Stimulated activated CD4-positive, alpha-beta T cell treated with anti-CD3 and anti-CD28 coated beads, Interleukin-15, amount 100 ng/mL, for 24 hours (primary cell): Measurements from ENCODE around the gene SSTR3.
A peak's percentile ranks its signal among the peaks of the same experiment; 100 is the strongest.

ENCODE experiments used
- DNase-seq: peaks from one replicate; pipeline ENCODE4 v3.0.0-alpha.2; 2020

SSTR3 gene

GRCh38 chr22:37163575-37164504 lies 48.4 kb downstream of the SSTR3 start:
- peak; percentile 88 for DNase-seq

DNA sequence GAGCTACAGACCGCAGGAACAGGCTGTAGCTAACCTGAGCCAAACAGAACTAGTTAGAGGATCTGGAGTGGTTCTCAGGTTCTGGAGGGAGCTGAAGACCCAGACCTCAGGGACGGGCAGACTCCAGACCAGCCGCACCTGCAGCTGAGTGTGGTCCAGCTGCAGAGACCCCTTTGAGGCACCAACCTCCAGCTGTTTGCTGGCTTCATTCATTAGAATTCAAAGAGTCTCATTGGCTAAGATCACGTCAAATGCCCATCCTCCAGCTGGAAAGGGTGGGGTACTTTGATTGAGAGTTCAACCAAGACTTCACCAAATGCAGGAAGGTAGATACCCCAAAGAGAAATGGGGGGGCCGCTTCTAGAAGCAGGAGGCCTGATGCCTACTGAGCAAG lies 49.2 kb downstream of the SSTR3 start:
- no peak for DNase-seq

DNA sequence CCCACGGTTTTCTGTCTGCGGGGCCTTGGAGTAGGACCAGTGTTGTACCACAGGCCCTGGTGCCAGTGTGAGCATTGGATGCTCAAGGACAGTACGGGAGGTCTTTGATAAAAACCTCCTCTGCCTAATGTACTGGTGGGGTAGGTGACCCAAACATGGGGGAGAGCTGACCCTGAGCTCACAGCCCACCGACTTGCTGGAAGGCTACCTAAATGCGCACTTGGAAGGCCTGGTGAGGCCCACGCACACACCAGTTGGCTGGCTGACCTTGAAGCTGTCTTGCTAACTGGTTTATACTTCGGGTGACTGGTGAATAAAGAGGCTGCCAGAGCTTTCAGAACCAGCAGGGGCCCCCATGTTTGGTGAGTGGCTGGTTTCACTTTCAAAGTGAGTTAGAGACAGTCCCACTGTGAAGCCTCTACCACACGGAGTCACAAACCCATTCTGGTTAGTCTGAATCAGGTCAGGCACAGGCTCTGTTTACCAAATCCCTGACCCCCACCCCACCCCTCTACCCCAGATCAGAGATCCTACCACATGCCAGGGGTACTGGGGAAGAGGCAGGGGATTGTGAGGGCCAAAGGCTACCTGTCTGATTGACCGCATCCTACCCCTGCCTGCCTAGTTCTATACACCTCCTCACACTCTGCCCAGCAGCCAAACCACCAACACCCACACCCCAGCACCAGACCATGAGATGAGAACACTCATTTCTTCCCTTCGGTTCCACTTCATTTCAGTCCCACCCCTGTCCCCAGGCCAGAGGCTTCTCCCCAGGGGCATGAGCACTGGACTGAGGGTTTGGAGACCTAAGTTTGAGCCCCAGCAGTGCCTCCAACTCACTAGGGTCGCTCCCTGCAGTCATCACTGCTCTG lies 49.8 kb downstream of the SSTR3 start:
- DNase-seq: peak; percentile 86

DNA sequence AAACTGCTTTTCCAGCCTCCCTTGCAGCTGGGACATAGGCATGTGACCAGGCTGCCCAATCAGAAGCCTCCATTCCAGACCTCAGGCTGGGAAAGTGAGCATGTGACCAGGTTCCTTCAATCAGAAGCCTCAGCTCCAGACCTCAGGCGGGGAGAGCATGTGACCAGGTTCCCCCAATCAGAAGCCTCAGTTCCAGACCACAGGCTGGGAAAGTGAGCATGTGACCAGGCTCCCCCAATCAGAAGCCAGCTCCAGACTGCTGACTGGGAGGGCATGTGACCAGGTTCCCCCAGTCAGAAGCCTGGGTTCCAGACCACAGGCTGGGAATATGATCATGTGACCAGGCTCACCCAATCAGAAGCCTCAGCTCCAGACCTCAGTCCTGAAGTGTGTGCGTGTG lies 50.8 kb downstream of the SSTR3 start:
- DNase-seq: peak; percentile 47

GRCh38 chr22:37160027-37160426 lies 52.2 kb downstream of the SSTR3 start:
- DNase-seq: no peak

DNA sequence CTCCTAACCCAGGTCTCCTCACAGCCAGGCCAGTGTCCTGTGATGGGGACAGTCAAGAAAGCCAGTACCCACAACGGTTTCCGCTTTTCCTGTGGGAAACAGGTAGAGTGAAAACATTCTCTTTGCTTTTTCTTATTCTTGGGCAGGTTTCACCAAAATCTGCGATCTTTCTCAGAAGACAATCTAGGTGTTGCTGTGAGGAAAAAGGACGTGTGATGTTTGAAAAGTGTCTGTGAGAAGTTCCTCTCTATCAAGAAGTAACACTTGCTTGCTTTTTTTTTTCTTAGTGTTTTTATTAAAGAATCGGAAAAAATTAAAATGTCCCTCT lies 53.4 kb downstream of the SSTR3 start:
- no peak for DNase-seq

DNA sequence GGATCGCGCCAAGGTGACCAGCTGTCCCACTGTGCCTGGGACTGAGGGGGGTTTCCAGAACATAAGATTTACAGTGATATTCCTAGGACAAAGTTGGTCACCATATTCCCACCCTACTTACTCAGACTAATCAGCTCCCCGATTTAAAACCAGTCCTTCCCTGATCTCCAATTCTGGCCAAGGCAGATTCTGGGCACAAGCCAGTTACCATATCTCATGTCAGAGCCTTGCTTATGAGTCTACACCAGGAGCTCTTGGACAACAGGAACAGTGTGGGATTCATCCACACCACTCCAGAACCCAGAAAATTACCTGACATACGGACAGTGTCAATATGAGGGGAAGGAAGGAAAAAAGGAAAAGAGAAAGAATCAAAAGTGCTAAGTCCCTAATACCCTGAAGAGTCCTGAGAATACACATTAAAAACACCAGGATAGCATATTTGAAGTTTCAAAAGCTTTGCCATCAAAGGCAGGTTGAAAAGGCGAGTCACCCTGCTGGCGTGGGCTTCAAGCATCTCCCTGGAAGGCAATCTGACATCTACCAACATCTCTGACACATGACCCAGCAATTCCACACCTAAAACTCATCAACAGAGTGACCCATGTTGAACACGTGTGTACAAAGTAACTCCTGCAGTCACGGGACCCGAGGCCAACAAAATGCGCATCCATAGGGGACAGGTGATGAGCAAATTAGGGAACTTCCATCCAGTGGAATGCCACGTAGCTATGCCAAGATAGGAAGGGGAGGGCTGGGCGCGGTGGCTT lies 54.6 kb downstream of the SSTR3 start:
- no peak for DNase-seq

DNA sequence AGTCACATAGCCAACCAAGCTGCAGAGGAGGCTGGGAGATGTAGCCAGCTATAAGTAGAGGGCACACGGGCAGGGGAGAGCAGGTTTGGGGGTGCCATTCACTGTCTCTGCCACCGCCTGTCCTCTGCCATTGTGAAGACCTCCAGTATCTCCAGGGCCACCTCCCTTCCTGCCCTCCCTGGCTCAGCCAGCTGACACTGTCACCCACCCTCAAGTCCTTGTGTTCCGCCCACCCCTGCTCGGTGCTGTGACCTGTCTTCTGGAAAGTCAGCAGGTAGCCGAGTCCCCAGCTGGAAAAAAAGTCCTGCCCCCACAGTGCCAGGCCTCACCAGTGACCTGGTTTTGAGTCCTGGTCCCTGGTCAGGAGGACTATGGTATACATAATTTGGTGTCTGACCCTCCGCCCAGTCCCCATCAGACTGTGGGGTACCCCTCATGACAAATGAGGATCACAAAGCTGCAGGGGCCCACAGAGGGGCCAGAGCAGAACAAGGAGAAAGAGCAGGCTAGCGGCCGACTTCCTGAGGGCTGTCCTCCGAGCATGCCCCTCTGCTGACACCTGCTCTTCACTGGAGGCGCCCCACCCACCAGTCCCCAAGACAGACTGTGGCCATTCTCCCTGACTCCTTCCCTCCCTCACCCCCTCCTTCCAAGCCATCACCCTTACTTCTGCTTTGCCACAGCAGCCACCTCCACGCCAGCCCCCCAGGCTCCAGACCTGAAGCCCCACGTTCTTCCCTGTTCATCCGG lies 55.4 kb downstream of the SSTR3 start:
- no peak for DNase-seq

DNA sequence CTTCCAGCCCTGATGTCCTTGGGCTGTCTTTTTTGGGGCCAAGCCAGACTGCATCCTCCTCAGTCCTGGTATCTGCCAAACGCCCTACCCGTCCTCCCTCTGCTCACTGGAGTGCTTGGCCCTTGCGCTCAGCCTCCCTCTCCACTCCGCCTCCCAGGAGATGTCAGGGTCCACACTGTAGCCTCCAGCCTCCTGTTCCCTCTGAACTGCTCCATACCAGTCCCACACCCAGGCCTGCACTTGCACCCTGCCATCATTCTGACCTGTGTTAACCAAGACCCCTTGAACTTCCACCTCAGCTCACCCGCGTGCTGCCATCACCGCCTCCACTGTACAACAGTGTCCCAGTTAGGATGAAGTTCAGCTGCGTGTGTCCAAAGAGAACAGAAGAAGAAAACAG lies 56.3 kb downstream of the SSTR3 start:
- DNase-seq: no peak

DNA sequence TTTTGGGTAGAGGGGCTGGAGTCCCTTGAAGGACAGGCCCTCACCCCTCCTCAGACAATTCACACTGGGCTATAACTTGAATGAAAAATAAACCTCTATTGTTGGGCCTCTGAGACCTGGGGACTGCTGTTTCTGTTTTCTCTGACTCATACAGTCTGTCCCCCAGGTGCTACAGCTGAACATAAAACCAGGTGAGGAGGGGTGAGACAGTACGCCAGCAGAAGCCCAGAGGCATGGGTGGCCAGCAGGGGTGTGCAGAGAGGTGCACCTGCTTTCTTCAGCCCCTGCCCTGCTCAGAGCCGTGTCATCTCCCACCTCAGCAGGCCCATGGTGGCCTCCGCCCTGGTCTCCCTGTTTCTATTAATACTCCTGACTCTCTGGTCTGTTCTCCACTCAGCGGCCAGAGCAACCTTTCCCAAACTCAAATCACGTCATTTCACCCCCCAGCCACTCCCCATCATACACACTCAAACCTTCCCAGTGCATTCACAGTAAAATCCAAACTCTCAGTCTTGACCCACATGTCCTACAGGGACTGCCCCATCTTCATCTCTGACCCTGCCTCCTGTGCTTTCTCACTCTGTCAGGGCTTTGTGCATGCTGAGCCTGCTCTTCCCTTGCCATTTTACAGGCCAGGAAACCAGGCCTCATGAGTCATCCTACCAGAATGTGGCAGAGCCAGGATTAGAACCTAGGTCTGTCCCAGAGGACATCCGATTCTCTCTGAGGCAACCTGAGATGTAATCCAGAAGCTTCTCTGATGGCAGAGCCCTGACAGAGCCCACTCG lies 57.2 kb downstream of the SSTR3 start:
- peak; percentile 50 for DNase-seq
